ENCODE measurements around the gene ZBTB39. TPM values are rescaled to one million over a fixed set of nuclear protein-coding genes. Genes with fewer than 3 reads are reported as not detected.

Gene ZBTB39
- total RNA-seq, 2 donors from 2014 or later, result 3.6 to 5.2 TPM

DNA sequence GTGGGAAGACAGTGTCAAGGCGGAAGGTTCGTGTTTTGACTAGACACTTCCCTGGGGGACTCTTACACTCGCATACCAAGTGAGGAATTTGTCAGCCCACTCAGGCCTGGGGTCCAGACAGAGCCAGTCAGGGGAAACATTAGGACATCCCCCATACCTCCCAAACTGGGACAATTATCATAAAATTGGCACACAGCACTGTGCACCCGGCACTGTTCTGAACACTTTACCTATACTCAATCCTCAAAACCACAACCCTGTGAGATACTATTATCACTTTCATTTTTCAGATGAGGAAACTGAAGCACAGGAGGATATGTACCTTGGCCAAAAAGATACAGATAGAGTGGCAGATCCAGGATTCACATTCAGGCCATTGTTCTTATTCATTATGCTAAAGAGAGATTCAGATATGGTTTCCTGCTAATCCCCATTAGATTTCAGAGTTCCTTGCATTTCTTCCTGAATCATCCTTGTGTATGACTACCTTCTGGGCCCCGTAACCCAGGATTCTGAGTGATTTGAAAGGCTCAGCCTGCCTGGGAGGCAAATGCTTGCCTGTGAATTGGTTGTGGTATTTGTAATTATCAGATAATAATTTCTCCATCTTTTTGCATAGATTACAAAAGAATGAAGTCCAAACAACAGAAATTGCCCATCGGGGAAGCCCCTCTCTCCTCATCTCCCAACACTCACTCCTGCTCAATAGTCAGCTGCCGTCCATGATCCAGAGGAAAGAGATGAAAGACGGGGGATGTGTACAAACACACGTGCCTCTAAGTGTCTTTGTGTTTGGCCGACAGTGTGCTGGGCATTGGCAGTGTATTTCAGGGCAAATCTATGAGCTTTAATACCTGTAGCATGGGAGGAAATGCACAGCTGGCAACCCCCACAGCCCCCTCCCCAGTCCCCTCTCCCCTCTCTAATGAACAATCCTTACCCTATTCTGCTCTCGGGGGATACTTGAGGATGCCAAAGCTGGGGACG, 5.4 kb upstream of the ZBTB39 start:
- Histone ChIP-seq H3K27ac (no peak overlapping the region), H3K36me3 (replicated peaks in 1 of 2; ENCODE audit: insufficient read depth in 1 of 2, low read depth in 2 of 2) (no peaks in the 10 kb centered on the region), H3K9me3 (no peaks in the 10 kb centered on the region), H3K27me3 (no peaks in the 10 kb centered on the region), H3K4me3 (no peak overlapping the region), H3K4me1 (peaks cover 4% of the 10 kb centered on the region)
- DNase-seq, result no peak
- 53 to 54% methylated on average over 12 of the region's 12 CpGs for WGBS, 2 donors
- intact Hi-C loops (cut with DNase I), result no loop called here
- TF ChIP-seq POLR2A (IDR thresholded peaks at IDR 0.05), result no peak
- TF ChIP-seq, protein P1, sequence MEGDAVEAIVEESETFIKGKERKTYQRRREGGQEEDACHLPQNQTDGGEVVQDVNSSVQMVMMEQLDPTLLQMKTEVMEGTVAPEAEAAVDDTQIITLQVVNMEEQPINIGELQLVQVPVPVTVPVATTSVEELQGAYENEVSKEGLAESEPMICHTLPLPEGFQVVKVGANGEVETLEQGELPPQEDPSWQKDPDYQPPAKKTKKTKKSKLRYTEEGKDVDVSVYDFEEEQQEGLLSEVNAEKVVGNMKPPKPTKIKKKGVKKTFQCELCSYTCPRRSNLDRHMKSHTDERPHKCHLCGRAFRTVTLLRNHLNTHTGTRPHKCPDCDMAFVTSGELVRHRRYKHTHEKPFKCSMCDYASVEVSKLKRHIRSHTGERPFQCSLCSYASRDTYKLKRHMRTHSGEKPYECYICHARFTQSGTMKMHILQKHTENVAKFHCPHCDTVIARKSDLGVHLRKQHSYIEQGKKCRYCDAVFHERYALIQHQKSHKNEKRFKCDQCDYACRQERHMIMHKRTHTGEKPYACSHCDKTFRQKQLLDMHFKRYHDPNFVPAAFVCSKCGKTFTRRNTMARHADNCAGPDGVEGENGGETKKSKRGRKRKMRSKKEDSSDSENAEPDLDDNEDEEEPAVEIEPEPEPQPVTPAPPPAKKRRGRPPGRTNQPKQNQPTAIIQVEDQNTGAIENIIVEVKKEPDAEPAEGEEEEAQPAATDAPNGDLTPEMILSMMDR (IDR thresholded peaks at IDR 0.05), result no peak
- ATAC-seq, result no peak

DNA sequence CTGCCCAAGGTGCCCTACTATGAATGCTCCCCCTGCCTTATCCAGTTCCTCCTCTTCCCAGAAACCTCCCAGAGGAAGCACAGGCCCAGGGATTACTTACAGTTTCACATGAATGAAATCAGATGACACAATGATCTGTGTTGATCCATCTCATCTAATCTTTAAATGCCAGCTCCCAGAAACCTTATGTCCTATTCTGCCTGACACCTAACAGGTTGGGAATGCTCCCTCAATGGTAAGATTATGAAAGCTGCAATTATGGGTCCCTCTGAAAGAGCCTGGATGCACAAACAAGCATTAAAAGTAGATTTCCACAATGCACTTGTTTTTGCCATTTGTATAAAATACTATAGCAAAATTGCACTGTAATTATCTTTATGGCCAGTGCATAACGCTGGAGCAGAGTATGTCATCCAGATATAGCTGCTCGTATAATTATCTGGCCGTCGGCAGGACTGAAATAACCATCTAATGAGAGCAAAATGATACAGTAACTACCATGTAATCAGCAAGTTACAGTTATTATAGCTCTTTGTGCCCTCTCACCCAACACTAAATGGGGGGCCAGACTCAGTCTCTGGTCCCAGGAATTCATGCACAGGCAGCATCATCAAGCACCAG, 4.4 kb upstream of the ZBTB39 start:
- WGBS, 2 donors, result 77 to 80% methylated on average over 4 of the region's 4 CpGs
- no peak for ATAC-seq
- H3K9me3 ChIP-seq, result no peaks in the 10 kb centered on the region

DNA sequence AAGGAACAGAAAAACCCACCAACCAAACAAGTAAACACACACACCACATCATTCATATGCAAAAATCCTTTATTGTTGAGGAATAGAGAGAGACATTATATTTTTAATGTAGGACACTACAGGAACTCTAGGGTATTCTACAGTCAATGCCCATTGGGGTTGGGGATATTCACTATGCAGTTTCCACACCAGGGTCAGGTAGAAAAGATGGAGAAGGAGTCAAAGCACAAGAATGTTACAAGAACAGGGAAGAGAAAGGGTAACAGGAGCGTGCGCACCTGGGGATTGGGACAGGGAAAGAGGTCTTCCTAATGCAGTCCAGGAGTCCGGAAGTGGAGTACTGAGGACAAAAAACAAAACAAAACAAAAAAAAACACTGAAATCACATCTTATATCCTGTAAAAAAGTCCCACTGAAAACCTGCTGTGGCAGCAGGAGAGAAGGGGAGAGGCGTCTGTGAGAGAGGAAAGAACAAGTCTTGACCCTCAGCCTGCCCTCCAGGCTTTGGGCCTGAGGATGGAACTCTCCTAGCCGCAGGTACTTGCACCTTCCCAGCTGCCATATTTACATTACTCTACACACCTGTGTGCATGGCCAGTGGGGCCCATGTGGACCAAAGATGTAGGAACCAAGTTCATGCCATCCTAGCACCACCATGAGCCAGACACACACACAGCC, 3.7 kb upstream of the ZBTB39 start:
- H3K27ac ChIP-seq, result no peak overlapping the region
- 80% methylated on average over 5 of the region's 5 CpGs for WGBS, 2 donors
- no peaks in the 10 kb centered on the region for H3K27me3 ChIP-seq
- intact Hi-C loops (cut with DNase I), result no loop called here
- no peak for DNase-seq
- peaks cover 13% of the 10 kb centered on the region for H3K4me1 ChIP-seq
- TF ChIP-seq, protein P1 (IDR thresholded peaks at IDR 0.05), result no peak
- no peak for TF ChIP-seq POLR2A (IDR thresholded peaks at IDR 0.05)
- H3K36me3 ChIP-seq (replicated peaks in 1 of 2; ENCODE audit: insufficient read depth in 1 of 2, low read depth in 2 of 2), result no peaks in the 10 kb centered on the region
- no peaks in the 10 kb centered on the region for H3K9me3 ChIP-seq
- no peak overlapping the region for H3K4me3 ChIP-seq
- no peak for ATAC-seq

More for the DNA sequence above, 4.4 kb upstream of the ZBTB39 start:
- no peaks in the 10 kb centered on the region for H3K36me3 ChIP-seq (replicated peaks in 1 of 2; ENCODE audit: insufficient read depth in 1 of 2, low read depth in 2 of 2)
- no peak overlapping the region for H3K27ac ChIP-seq
- H3K27me3 ChIP-seq, result no peaks in the 10 kb centered on the region
- TF ChIP-seq, protein P1 (IDR thresholded peaks at IDR 0.05), result no peak
- TF ChIP-seq POLR2A (IDR thresholded peaks at IDR 0.05), result no peak
- H3K4me1 ChIP-seq, result peaks cover 6% of the 10 kb centered on the region
- intact Hi-C loops (cut with DNase I), result no loop called here
- no peak overlapping the region for H3K4me3 ChIP-seq
- no peak for DNase-seq

DNA sequence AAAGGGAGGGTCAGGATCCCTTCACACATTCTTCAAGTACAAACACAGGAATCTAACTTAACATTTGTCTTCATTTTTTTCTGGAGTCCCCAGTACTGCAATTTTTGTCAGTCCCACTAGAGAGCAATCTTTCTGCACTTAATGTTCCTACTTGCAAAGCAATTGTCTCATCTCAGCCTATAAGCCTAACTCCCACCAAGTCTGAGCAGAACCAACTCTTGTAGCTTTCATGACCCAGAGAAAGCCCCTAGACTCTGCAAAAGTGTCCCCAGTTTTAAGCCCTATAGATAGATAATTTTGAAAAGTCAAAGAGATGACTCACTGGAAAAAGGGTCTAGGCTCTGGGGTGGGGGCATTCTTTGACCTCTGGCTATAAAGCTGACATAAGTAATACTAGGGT, 1.8 kb upstream of the ZBTB39 start:
- Histone ChIP-seq H3K4me3 (no peak overlapping the region), H3K27me3 (no peaks in the 10 kb centered on the region), H3K27ac (no peak overlapping the region), H3K9me3 (no peaks in the 10 kb centered on the region), H3K36me3 (replicated peaks in 1 of 2; ENCODE audit: insufficient read depth in 1 of 2, low read depth in 2 of 2) (no peaks in the 10 kb centered on the region), H3K4me1 (peaks cover 14% of the 10 kb centered on the region)
- DNase-seq (no peak), ATAC-seq (no peak)
- no peak for TF ChIP-seq POLR2A (IDR thresholded peaks at IDR 0.05)
- TF ChIP-seq, protein P1 (IDR thresholded peaks at IDR 0.05), result peak in 5 of 7 experiments; percentile 12 to 56 (median 38)
- intact Hi-C loops (cut with DNase I), result no loop called here

Measured in body of pancreas (tissue), 4 donors.